ENCODE measurements around the gene SOWAHA. TPM values are rescaled to one million over a fixed set of nuclear protein-coding genes. Genes with fewer than 3 reads are reported as not detected.

Gene SOWAHA
- total RNA-seq, 1 experiment from 2014 or later = 0.39 TPM

DNA sequence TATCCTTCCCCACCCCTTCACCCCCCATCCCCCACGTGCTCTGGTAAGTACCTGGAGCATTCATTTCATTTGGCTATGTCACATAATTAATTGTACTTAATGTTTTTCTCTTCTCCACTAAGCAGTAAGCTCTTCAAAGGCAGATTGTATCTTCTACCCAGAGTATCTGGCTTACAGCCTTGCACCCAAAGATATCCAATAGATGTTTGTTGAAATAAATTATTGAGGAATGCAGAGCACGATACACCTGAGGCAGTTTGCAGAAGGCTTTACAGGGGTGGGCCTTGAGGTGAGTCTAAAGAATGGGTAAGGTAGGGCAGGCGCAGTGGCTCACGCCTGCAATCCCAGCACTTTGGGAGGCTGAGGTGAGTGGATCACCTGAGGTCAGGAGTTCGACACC is 2.5 kb upstream of the SOWAHA start:
- peaks cover 8 to 18% of the 10 kb centered on the region in 2 experiments for H3K4me1 ChIP-seq (ENCODE audit: control insufficient read depth in 1 of 2, insufficient read depth in 2 of 2, low read length in 2 of 2)
- no peaks in the 10 kb centered on the region for H3K9me2 ChIP-seq (ENCODE audit: insufficient read depth)
- H3K27me3 ChIP-seq (ENCODE audit: insufficient read depth, low read length) = no peaks in the 10 kb centered on the region
- H3K4me2 ChIP-seq (ENCODE audit: low read length) = no peak overlapping the region
- intact Hi-C loops (cut with micrococcal nuclease) = no loop called here
- H3K9ac ChIP-seq (ENCODE audit: low read length) = no peak overlapping the region
- H4K20me1 ChIP-seq (ENCODE audit: insufficient read depth) = no peaks in the 10 kb centered on the region
- no peak overlapping the region for H3K27ac ChIP-seq (ENCODE audit: low read depth, low read length)
- no TSS peak for BruUV-seq (replicated peaks)
- H2AFZ ChIP-seq (ENCODE audit: low read depth, low read length, poor library complexity, severe bottlenecking) = no peak overlapping the region
- no peaks in the 10 kb centered on the region for H3K79me2 ChIP-seq (ENCODE audit: insufficient read depth, low read length)
- H3K4me3 ChIP-seq (replicated peaks in 1 of 2; ENCODE audit: low read depth in 1 of 2, low read length in 2 of 2) = no peak overlapping the region
- no peaks in the 10 kb centered on the region for H3K36me3 ChIP-seq (ENCODE audit: control insufficient read depth in 1 of 2, insufficient read depth in 2 of 2, low read length in 2 of 2)
- ChIA-PET RAD21 (ENCODE audit: low non-redundant PET in 1 of 2, low total read pairs in 2 of 2, uncharacterized antibody in 2 of 2, unreplicated experiment in 2 of 2) (no interaction called here), CTCF (interaction anchor here (5.8 kb wide), 1 partner anchor 10 kb away, joined by 69 read pairs; no protein-coding TSS in a partner anchor), POLR2A (no interaction called here)
- TF ChIP-seq SIN3A (IDR thresholded peaks at IDR 0.05; ENCODE audit: low read depth) (no peak), SP1 (IDR thresholded peaks at IDR 0.05; ENCODE audit: low read depth) (no peak), SRF (IDR thresholded peaks at IDR 0.05; ENCODE audit: low read depth) (no peak), CEBPB (IDR thresholded peaks at IDR 0.05; ENCODE audit: low read depth) (no peak), EZH2 (IDR thresholded peaks at IDR 0.05) (no peak), POLR2A (IDR thresholded peaks at IDR 0.05; ENCODE audit: borderline replicate concordance, extremely low read depth, insufficient read depth, insufficient read length) (no peak), FOSL1 (IDR thresholded peaks at IDR 0.05; ENCODE audit: low read depth) (no peak), EZH2phosphoT487 (IDR thresholded peaks at IDR 0.05; ENCODE audit: borderline replicate concordance) (no peak), ELF1 (IDR thresholded peaks at IDR 0.05; ENCODE audit: borderline replicate concordance, low read depth) (no peak), EGR1 (IDR thresholded peaks at IDR 0.05; ENCODE audit: low read depth) (no peak), POLR2AphosphoS5 (IDR thresholded peaks at IDR 0.05; ENCODE audit: low read depth, low read length) (no peak), ZNF274 (IDR thresholded peaks at IDR 0.05; ENCODE audit: low read depth, low read length) (no peak), ZFX (IDR thresholded peaks at IDR 0.05) (no peak), RAD21 (IDR thresholded peaks at IDR 0.05; ENCODE audit: low read depth) (no peak), TCF7L2 (IDR thresholded peaks at IDR 0.05; ENCODE audit: borderline replicate concordance, extremely low read depth, insufficient read depth, insufficient read length) (no peak), JUND (IDR thresholded peaks at IDR 0.05) (no peak)
- TF ChIP-seq, protein P1, sequence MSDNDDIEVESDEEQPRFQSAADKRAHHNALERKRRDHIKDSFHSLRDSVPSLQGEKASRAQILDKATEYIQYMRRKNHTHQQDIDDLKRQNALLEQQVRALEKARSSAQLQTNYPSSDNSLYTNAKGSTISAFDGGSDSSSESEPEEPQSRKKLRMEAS (IDR thresholded peaks at IDR 0.05) = no peak
- TF ChIP-seq, protein P2, sequence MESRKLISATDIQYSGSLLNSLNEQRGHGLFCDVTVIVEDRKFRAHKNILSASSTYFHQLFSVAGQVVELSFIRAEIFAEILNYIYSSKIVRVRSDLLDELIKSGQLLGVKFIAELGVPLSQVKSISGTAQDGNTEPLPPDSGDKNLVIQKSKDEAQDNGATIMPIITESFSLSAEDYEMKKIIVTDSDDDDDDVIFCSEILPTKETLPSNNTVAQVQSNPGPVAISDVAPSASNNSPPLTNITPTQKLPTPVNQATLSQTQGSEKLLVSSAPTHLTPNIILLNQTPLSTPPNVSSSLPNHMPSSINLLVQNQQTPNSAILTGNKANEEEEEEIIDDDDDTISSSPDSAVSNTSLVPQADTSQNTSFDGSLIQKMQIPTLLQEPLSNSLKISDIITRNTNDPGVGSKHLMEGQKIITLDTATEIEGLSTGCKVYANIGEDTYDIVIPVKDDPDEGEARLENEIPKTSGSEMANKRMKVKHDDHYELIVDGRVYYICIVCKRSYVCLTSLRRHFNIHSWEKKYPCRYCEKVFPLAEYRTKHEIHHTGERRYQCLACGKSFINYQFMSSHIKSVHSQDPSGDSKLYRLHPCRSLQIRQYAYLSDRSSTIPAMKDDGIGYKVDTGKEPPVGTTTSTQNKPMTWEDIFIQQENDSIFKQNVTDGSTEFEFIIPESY (IDR thresholded peaks at IDR 0.05; ENCODE audit: extremely low read depth, insufficient replicate concordance, low read length) = no peak
- TF ChIP-seq, protein P3, sequence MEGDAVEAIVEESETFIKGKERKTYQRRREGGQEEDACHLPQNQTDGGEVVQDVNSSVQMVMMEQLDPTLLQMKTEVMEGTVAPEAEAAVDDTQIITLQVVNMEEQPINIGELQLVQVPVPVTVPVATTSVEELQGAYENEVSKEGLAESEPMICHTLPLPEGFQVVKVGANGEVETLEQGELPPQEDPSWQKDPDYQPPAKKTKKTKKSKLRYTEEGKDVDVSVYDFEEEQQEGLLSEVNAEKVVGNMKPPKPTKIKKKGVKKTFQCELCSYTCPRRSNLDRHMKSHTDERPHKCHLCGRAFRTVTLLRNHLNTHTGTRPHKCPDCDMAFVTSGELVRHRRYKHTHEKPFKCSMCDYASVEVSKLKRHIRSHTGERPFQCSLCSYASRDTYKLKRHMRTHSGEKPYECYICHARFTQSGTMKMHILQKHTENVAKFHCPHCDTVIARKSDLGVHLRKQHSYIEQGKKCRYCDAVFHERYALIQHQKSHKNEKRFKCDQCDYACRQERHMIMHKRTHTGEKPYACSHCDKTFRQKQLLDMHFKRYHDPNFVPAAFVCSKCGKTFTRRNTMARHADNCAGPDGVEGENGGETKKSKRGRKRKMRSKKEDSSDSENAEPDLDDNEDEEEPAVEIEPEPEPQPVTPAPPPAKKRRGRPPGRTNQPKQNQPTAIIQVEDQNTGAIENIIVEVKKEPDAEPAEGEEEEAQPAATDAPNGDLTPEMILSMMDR (IDR thresholded peaks at IDR 0.05 in 2 of 3, conservative IDR thresholded peaks at IDR 0.05 in 1 of 3; ENCODE audit: borderline replicate concordance in 1 of 3, insufficient read depth in 1 of 3, low read depth in 2 of 3, low read length in 2 of 3) = no peak
- TF ChIP-seq, protein P4, sequence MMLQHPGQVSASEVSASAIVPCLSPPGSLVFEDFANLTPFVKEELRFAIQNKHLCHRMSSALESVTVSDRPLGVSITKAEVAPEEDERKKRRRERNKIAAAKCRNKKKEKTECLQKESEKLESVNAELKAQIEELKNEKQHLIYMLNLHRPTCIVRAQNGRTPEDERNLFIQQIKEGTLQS (IDR thresholded peaks at IDR 0.05) = no peak
- ATAC-seq = no peak
- no peak for DNase-seq (ENCODE audit: low read depth, low spot score)
- no peaks in the 10 kb centered on the region for H3K9me3 ChIP-seq (ENCODE audit: control insufficient read depth in 1 of 2, insufficient read depth in 1 of 2, low read depth in 1 of 2, low read length in 2 of 2)

All from HCT116 (cell line).